K562 (cell line): ENCODE data around the gene COL4A2. TPM values are rescaled to one million over a fixed set of nuclear protein-coding genes. Genes with fewer than 3 reads are reported as not detected.

Experiments
- ATAC-seq: fragments of 200-7000 bp; cut with Tn5 transposase; 3 replicates; pipeline ENCODE4 v1.9.1; 2020; ENCODE audit warnings: moderate library complexity
- BruUV-seq: library from RNA; stranded (reverse); fragments of 400-500 nt; replicated peaks from 2 replicates; lab custom pipeline; 2021; lab: Mats Ljungman, UMichigan
- CTCF ChIA-PET: fragments of 300-600 bp; formaldehyde crosslinking; extraction: SDS; loops from one replicate; lab custom pipeline; 2021; ENCODE audit warnings: low intra/inter-chr PET ratio; lab: Yijun Ruan, JAX
- POLR2A ChIA-PET: fragments of 300-600, 350-650 bp; sonication (Branson Sonifier 250); formaldehyde crosslinking; extraction: SDS; loops from one replicate; lab custom pipeline; 2021; ENCODE audit warnings: antibody characterized with exemption, inconsistent platforms; lab: Yijun Ruan, JAX
- DNase-seq, 4 experiments: peaks; one replicate each; pipeline versions ENCODE4 v3.0.0 to v3.0.0-alpha.2; 2011 to 2018; ENCODE audit warnings: low spot score in 3 of 4, mixed read lengths in 3 of 4; ENCODE audit errors: extremely low read depth in 1 of 4
- FAIRE-seq: peaks from 2 replicates; lab custom pipeline; 2011; peaks lifted over from hg19 to GRCh38; lab: Jason Lieb, UNC
- H2AFZ ChIP-seq: 2 replicates; pipeline ENCODE4 v1.6.0; 2011; ENCODE audit warnings: low read depth, low read length, control low read depth, inconsistent platforms
- H3K27ac ChIP-seq: fragments of 200-600 bp; 3 replicates; pipeline ENCODE4 v1.8.0; 2011; ENCODE audit warnings: low read depth, mild to moderate bottlenecking, control low read depth, inconsistent platforms, low read length, moderate library complexity, mixed read lengths; ENCODE audit errors: extremely low read depth
- H3K27me3 ChIP-seq, 2 experiments: fragments of 300-600 bp in 1 of 2; 2 replicates in 1 of 2; 3 replicates in 1 of 2; pipeline versions ENCODE4 v1.6.0 to v1.8.0; 2011; ENCODE audit warnings: inconsistent platforms in 2 of 2, low read length in 2 of 2, mild to moderate bottlenecking in 1 of 2, mixed read lengths in 1 of 2, moderate library complexity in 1 of 2; ENCODE audit not compliant: control insufficient read depth in 2 of 2, insufficient read depth in 2 of 2
- H3K36me3 ChIP-seq: fragments of 300-600 bp; 3 replicates; pipeline ENCODE4 v1.8.0; 2011; ENCODE audit warnings: mild to moderate bottlenecking, low read length, inconsistent platforms; ENCODE audit not compliant: control insufficient read depth, insufficient read depth
- H3K4me1 ChIP-seq, 2 experiments: fragments of 200-600 bp in 1 of 2; replicated peaks in 1 of 2; 2 replicates in 1 of 2; 3 replicates in 1 of 2; pipeline versions ENCODE4 v1.5.1 to v1.8.0; 2011; ENCODE audit warnings: inconsistent platforms in 2 of 2, low read length in 2 of 2, mild to moderate bottlenecking in 1 of 2, mixed read lengths in 1 of 2, moderate library complexity in 1 of 2; ENCODE audit not compliant: control insufficient read depth in 2 of 2, insufficient read depth in 2 of 2
- H3K4me2 ChIP-seq: 2 replicates; pipeline ENCODE4 v1.6.1; 2011; ENCODE audit warnings: low read length, control low read depth, inconsistent platforms, mixed read lengths; ENCODE audit not compliant: insufficient read depth
- H3K4me3 ChIP-seq: fragments of 200-600 bp; sonication (generic), shearing (Covaris generic); 2 replicates; pipeline ENCODE4 v1.5.1; 2016; ENCODE audit warnings: control low read depth, inconsistent platforms
- H3K79me2 ChIP-seq: fragments of 200-600 bp; 3 replicates; pipeline ENCODE4 v1.8.0; 2011; ENCODE audit warnings: low read length, inconsistent platforms; ENCODE audit not compliant: control insufficient read depth, insufficient read depth
- H3K9ac ChIP-seq, 2 experiments: 2 replicates each; pipeline versions ENCODE4 v1.6.0 to v1.6.1; 2011; ENCODE audit warnings: low read depth in 2 of 2, low read length in 2 of 2, control low read depth in 1 of 2, inconsistent platforms in 1 of 2, mild to moderate bottlenecking in 1 of 2, mixed read lengths in 1 of 2; ENCODE audit not compliant: insufficient read depth in 1 of 2
- H3K9me1 ChIP-seq: one replicate; pipeline ENCODE4 v1.6.0; 2011; ENCODE audit warnings: inconsistent platforms, mild to moderate bottlenecking, low read length, moderate library complexity; ENCODE audit not compliant: control insufficient read depth, insufficient read depth
- H3K9me3 ChIP-seq: replicated peaks from 2 replicates; pipeline ENCODE4 v1.5.1; 2011; ENCODE audit warnings: low read depth, low read length, inconsistent platforms; ENCODE audit not compliant: control insufficient read depth, insufficient read depth
- H4K20me1 ChIP-seq: replicated peaks from 2 replicates; pipeline ENCODE4 v1.6.1; 2011; ENCODE audit warnings: low read length, inconsistent platforms, mixed read lengths; ENCODE audit not compliant: control insufficient read depth, insufficient read depth
- FOXK1 ChIP-seq: sonication (generic); formaldehyde crosslinking; IDR thresholded peaks from 2 replicates; pipeline ENCODE4 v1.8.0; 2022; ENCODE audit warnings: missing genetic modification reagents, mild to moderate bottlenecking, borderline replicate concordance
- KLF13 ChIP-seq: fragments of 450-650 bp; IDR thresholded peaks from 2 replicates; pipeline ENCODE4 v1.6.1; 2016; ENCODE audit warnings: missing genetic modification characterization, low read depth, mild to moderate bottlenecking, missing compliant biosample characterization, moderate library complexity, borderline replicate concordance
- NFIC ChIP-seq: fragments of 450-650 bp; IDR thresholded peaks from 2 replicates; pipeline ENCODE4 v1.6.1; 2017; ENCODE audit warnings: mild to moderate bottlenecking, inconsistent platforms
- NRF1 ChIP-seq, 2 experiments: fragments of 450-650 bp; IDR thresholded peaks in 1 of 2; conservative IDR thresholded peaks in 1 of 2; 2 replicates each; pipeline ENCODE4 v1.6.1; 2014; ENCODE audit warnings: mild to moderate bottlenecking in 2 of 2
- RBM34 ChIP-seq: fragments of 200-400 bp; formaldehyde crosslinking; IDR thresholded peaks from 2 replicates; pipeline ENCODE4 v1.6.1; 2018; ENCODE audit warnings: low read length, borderline replicate concordance; ENCODE audit not compliant: insufficient read depth
- RHOXF2B ChIP-seq: fragments of 250-450 bp; sonication (Bioruptor Pico); conservative IDR thresholded peaks from 2 replicates; pipeline ENCODE4 v1.5.1; 2021
- ZNF140 ChIP-seq: fragments of 250-450 bp; sonication (Bioruptor Pico); IDR thresholded peaks from 2 replicates; pipeline ENCODE4 v1.8.0; 2021; ENCODE audit warnings: moderate library complexity, mild to moderate bottlenecking, inconsistent platforms
- WGBS: fragments of 100-300 bp; shearing (Covaris generic); methylation state at CpG from one replicate; pipeline ENCODE4 v1.1.6; 2016; ENCODE audit warnings: low coverage, mixed read lengths; ENCODE audit not compliant: insufficient coverage; ENCODE audit errors: missing lambda C conversion rate; 5-methylcytosine and 5-hydroxymethylcytosine counted together
- in situ Hi-C: fragments of 300-500 bp; cut with MboI; formaldehyde crosslinking; loops from 4 replicates; pipeline ENCODE4 v1.15.0; 2018; ENCODE audit warnings: inconsistent platforms, mixed read lengths
- intact Hi-C: fragments of 100-400 bp; cut with micrococcal nuclease; formaldehyde crosslinking; loops from 2 replicates; pipeline ENCODE4 v1.14.2; 2022
- polyA plus RNA-seq, 8 experiments: library from polyadenylated mRNA; depleted of rRNA in 4 of 8; stranded (reverse) in 5 of 8; unstranded in 3 of 8; fragments of >200 nt; fragmentation: Nextera tagmentation in 2 of 8; fragmentation: Illumina TruSeq in 1 of 8; extraction: Ambion mirVana in 2 of 8; extraction: Trizol in 1 of 8; gene quantifications; 2 replicates each; pipeline versions ENCODE4 v1.2.1 to v1.2.3, GENCODE V29; 2011 to 2014; ENCODE audit warnings: inconsistent platforms in 1 of 8, missing spikeins in 1 of 8
- total RNA-seq, 7 experiments: library from RNA; depleted of rRNA in 6 of 7; stranded (reverse); fragments of >200 nt in 6 of 7; fragmentation: Illumina TruSeq in 2 of 7; extraction: Trizol in 2 of 7; gene quantifications; 2 replicates each; pipeline versions ENCODE4 v1.2.1 to v1.2.3, GENCODE V29; 2011 to 2021; ENCODE audit warnings: low replicate concordance in 1 of 7
- TF ChIP-seq, protein P1 (sequence below): IDR thresholded peaks from 2 replicates; pipeline ENCODE4 v1.6.1; 2016; ENCODE audit warnings: missing genetic modification characterization, missing compliant biosample characterization

The COL4A2 gene
- total and polyA plus RNA-seq, 9 of the 15 experiments (the other 6 are each of a cell fraction or from before 2014, with no cell fraction given): 0.13 to 15.2 (median 8.1) TPM

- no peak for TF ChIP-seq KLF13 (tag)
- no peak for TF ChIP-seq NRF1 (conservative IDR thresholded peaks at IDR 0.05 in 1 of 2, IDR thresholded peaks at IDR 0.05 in 1 of 2)
- TF ChIP-seq NFIC: peak; percentile 62
- TF ChIP-seq RHOXF2B (CRISPR knock-in tag): no peak
- Histone ChIP-seq H3K36me3 (no peaks in the 10 kb centered on the region), H3K79me2 (no peaks in the 10 kb centered on the region), H3K9ac (no peak overlapping the region), H3K27me3 (peaks cover 0 to 13% of the 10 kb centered on the region in 2 experiments; a peak in 2 of 5 replicates), H2AFZ (no peak overlapping the region), H3K9me1 (no peaks in the 10 kb centered on the region), H4K20me1 (no peaks in the 10 kb centered on the region), H3K4me3 (no peak overlapping the region), H3K27ac (no peak overlapping the region), H3K4me1 (no peaks in the 10 kb centered on the region), H3K4me2 (no peak overlapping the region), H3K9me3 (no peaks in the 10 kb centered on the region)
- no peak for DNase-seq
- no peak for FAIRE-seq
- in situ Hi-C loops (no loop called here), intact Hi-C loops (no loop called here)
- BruUV-seq: no TSS peak
- POLR2A ChIA-PET: no interaction called here
- 0% methylated on average over 8 of the region's 12 CpGs for WGBS
- ATAC-seq: no peak
- CTCF ChIA-PET: no interaction called here
Measured at GRCh38 chr13:110356362-110356761, 49.3 kb downstream of the COL4A2 start.

GRCh38 chr13:110358381-110358780 is 51.3 kb downstream of the COL4A2 start:
- H3K4me1 ChIP-seq: no peaks in the 10 kb centered on the region
- intact Hi-C loops: no loop called here
- FAIRE-seq (no peak), DNase-seq (no peak), ATAC-seq (no peak)
- no peaks in the 10 kb centered on the region for H3K9me3 ChIP-seq
- H3K9me1 ChIP-seq: no peaks in the 10 kb centered on the region
- H3K9ac ChIP-seq: no peak overlapping the region
- H3K4me2 ChIP-seq: no peak overlapping the region
- in situ Hi-C loops: no loop called here
- H3K4me3 ChIP-seq: no peak overlapping the region
- H3K27ac ChIP-seq: no peak overlapping the region
- no peak overlapping the region for H2AFZ ChIP-seq
- CTCF ChIA-PET: no interaction called here
- 0% methylated on average over 4 of the region's 4 CpGs for WGBS
- POLR2A ChIA-PET: no interaction called here
- TF ChIP-seq FOXK1 (CRISPR knock-in tag) (no peak), RBM34 (no peak), ZNF140 (CRISPR knock-in tag) (no peak)
- TF ChIP-seq, protein P1, sequence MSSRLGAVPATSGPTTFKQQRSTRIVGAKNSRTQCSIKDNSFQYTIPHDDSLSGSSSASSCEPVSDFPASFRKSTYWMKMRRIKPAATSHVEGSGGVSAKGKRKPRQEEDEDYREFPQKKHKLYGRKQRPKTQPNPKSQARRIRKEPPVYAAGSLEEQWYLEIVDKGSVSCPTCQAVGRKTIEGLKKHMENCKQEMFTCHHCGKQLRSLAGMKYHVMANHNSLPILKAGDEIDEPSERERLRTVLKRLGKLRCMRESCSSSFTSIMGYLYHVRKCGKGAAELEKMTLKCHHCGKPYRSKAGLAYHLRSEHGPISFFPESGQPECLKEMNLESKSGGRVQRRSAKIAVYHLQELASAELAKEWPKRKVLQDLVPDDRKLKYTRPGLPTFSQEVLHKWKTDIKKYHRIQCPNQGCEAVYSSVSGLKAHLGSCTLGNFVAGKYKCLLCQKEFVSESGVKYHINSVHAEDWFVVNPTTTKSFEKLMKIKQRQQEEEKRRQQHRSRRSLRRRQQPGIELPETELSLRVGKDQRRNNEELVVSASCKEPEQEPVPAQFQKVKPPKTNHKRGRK (tag): no peak
- no peaks in the 10 kb centered on the region for H3K36me3 ChIP-seq
- BruUV-seq: no TSS peak
- peaks cover 0 to 12% of the 10 kb centered on the region in 2 experiments; a peak in 2 of 5 replicates for H3K27me3 ChIP-seq
- H4K20me1 ChIP-seq: no peaks in the 10 kb centered on the region
- no peaks in the 10 kb centered on the region for H3K79me2 ChIP-seq
